T1000 (cell line): Measurements from ENCODE around the gene RBMS3.
A peak's percentile ranks its signal among the peaks of the same experiment; 100 is the strongest.
"Not testable (repeated sequence)": the region's sequence is repeated elsewhere in the genome, so short reads cannot be mapped to it uniquely, and the experiment has no call there.

Source experiments
- DNase-seq: peaks from one replicate; lab custom pipeline; 2025; ENCODE audit warnings: mixed read lengths; lab: John Stamatoyannopoulos, UW

RBMS3 gene

GRCh38 chr3:29312395-29312794 lies 31.5 kb downstream of the RBMS3 start:
- DNase-seq: no peak

- DNase-seq: no peak
These were observed 32.1 kb downstream of the RBMS3 start for GRCh38 chr3:29312960-29313452.

- DNase-seq: no peak
These were observed 33.3 kb downstream of the RBMS3 start for GRCh38 chr3:29313981-29314726.

- DNase-seq: no peak
These were observed 33.8 kb downstream of the RBMS3 start for GRCh38 chr3:29314727-29315088.

GRCh38 chr3:29317659-29318173 lies 36.8 kb downstream of the RBMS3 start:
- DNase-seq: no peak

- no peak for DNase-seq
These were observed 37.4 kb downstream of the RBMS3 start for GRCh38 chr3:29318251-29318650.

GRCh38 chr3:29319262-29319661 lies 38.4 kb downstream of the RBMS3 start:
- no peak for DNase-seq

- DNase-seq: no peak
These were observed 38.9 kb downstream of the RBMS3 start for GRCh38 chr3:29319798-29320197.

- no peak for DNase-seq
These were observed 41.7 kb downstream of the RBMS3 start for GRCh38 chr3:29322586-29322985.

GRCh38 chr3:29324180-29324651 lies 43.3 kb downstream of the RBMS3 start:
- no peak for DNase-seq

GRCh38 chr3:29326540-29326939 lies 45.7 kb downstream of the RBMS3 start:
- DNase-seq: not testable (repeated sequence)

GRCh38 chr3:29329986-29330890 lies 49.4 kb downstream of the RBMS3 start:
- DNase-seq: no peak

- DNase-seq: no peak
These were observed 50.2 kb downstream of the RBMS3 start for GRCh38 chr3:29331035-29331434.

GRCh38 chr3:29331456-29332194 lies 50.8 kb downstream of the RBMS3 start:
- no peak for DNase-seq

GRCh38 chr3:29332195-29332637 lies 51.3 kb downstream of the RBMS3 start:
- no peak for DNase-seq

GRCh38 chr3:29333576-29333975 lies 52.7 kb downstream of the RBMS3 start:
- no peak for DNase-seq

GRCh38 chr3:29334706-29335105 lies 53.8 kb downstream of the RBMS3 start:
- no peak for DNase-seq

- peak; percentile 41 for DNase-seq
These were observed 54.6 kb downstream of the RBMS3 start for GRCh38 chr3:29335438-29335837.

- DNase-seq: no peak
These were observed 55.1 kb downstream of the RBMS3 start for GRCh38 chr3:29335943-29336342.

- no peak for DNase-seq
These were observed 56.7 kb downstream of the RBMS3 start for GRCh38 chr3:29337565-29337964.

- no peak for DNase-seq
These were observed 57.5 kb downstream of the RBMS3 start for GRCh38 chr3:29338377-29338776.
